ENCODE measurements around the gene FPGS. TPM values are rescaled to one million over a fixed set of nuclear protein-coding genes. Genes with fewer than 3 reads are reported as not detected.

FPGS gene
- total and polyA plus RNA-seq, 2 of the 4 experiments (the other 2 are of a cell fraction): 43.9 to 75.7 TPM

- Histone ChIP-seq H3K18ac (ENCODE audit: low read depth, low read length) (peak overlapping the region; percentile 33), H3K9me3 (ENCODE audit: control insufficient read depth, insufficient read depth, low read length) (peaks cover 9% of the 10 kb centered on the region), H2AFZ (replicated peaks; ENCODE audit: low read length, poor library complexity) (peak overlapping the region; percentile 73), H3K4ac (ENCODE audit: low read depth, low read length) (peak overlapping the region; percentile 89), H3K14ac (replicated peaks; ENCODE audit: low read depth, low read length) (peak overlapping the region; percentile 79), H4K91ac (ENCODE audit: insufficient read depth, low read depth, low read length) (peak overlapping the region; percentile 74), H2BK15ac (ENCODE audit: low read depth, low read length) (peak overlapping the region; percentile 43; the same call in 1 of the 3 replicates), H3K4me3 (ENCODE audit: insufficient read depth, low read depth, low read length) (no peak overlapping the region), H2AK9ac (replicated peaks; ENCODE audit: low read depth, low read length, poor library complexity) (peak overlapping the region; percentile 83), H3K9me1 (ENCODE audit: insufficient read depth, low read length) (peaks cover 13% of the 10 kb centered on the region), H2BK120ac (ENCODE audit: low read depth, low read length) (peak overlapping the region; percentile 80), H3K4me2 (ENCODE audit: low read depth, low read length) (peak overlapping the region; percentile 14; the same call in 1 of the 2 replicates), H4K8ac (ENCODE audit: low read depth in 2 of 2, low read length in 2 of 2) (peak overlapping the region; percentile 75 to 87), H3K27me3 (ENCODE audit: control insufficient read depth, insufficient read depth, low read length) (no peaks in the 10 kb centered on the region), H3K9ac (ENCODE audit: low read depth, low read length) (no peak overlapping the region), H3K4me1 (ENCODE audit: control insufficient read depth, insufficient read depth, low read length) (peaks cover 16% of the 10 kb centered on the region), H3K36me3 (ENCODE audit: control insufficient read depth, insufficient read depth, low read length) (peaks cover 28% of the 10 kb centered on the region), H3K56ac (ENCODE audit: extremely low read depth, insufficient read depth, low read length) (no peak overlapping the region), H2BK20ac (ENCODE audit: low read depth, low read length) (peak overlapping the region; percentile 59; the same call in 1 of the 2 replicates), H3K27ac (ENCODE audit: insufficient read depth, low read length) (peak overlapping the region; percentile 63), H2AK5ac (ENCODE audit: low read depth, low read length) (peak overlapping the region; percentile 65), H4K5ac (ENCODE audit: low read depth, low read length) (peak overlapping the region; percentile 91), H4K20me1 (ENCODE audit: insufficient read depth, low read length) (no peaks in the 10 kb centered on the region), H3K79me1 (ENCODE audit: low read depth in 1 of 2, low read length in 2 of 2) (peaks cover 34 to 75% of the 10 kb centered on the region in 2 experiments), H3K23ac (ENCODE audit: low read depth, low read length) (peak overlapping the region; percentile 48; the same call in 1 of the 2 replicates), H2BK5ac (ENCODE audit: low read depth, low read length, poor library complexity, severe bottlenecking) (peak overlapping the region; percentile 43)
- WGBS, 2 experiments (ENCODE audit: extremely low coverage in 2 of 2, insufficient read length in 1 of 2): 100% methylated on average over 1 of the region's 16 CpGs; no CpG with 5 or more reads in 1 of the 2 experiments
- no peak for DNase-seq
- no TSS peak for BruUV-seq (replicated peaks)
- in situ Hi-C loops (cut with MboI; ENCODE audit: low sequenced_read_pairs) (no loop called here), intact Hi-C loops (cut with micrococcal nuclease) (no loop called here), dilution Hi-C loops (cut with HindIII; ENCODE audit: low sequenced_read_pairs, unreplicated experiment) (no loop called here)
- ATAC-seq (ENCODE audit: low read depth): no peak
- TF ChIP-seq BHLHE40 (IDR thresholded peaks at IDR 0.05; ENCODE audit: low read depth, low read length): no peak
- no peak for TF ChIP-seq SMC3 (IDR thresholded peaks at IDR 0.05; ENCODE audit: low read depth, low read length)
- TF ChIP-seq, protein P1, sequence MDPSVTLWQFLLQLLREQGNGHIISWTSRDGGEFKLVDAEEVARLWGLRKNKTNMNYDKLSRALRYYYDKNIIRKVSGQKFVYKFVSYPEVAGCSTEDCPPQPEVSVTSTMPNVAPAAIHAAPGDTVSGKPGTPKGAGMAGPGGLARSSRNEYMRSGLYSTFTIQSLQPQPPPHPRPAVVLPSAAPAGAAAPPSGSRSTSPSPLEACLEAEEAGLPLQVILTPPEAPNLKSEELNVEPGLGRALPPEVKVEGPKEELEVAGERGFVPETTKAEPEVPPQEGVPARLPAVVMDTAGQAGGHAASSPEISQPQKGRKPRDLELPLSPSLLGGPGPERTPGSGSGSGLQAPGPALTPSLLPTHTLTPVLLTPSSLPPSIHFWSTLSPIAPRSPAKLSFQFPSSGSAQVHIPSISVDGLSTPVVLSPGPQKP (IDR thresholded peaks at IDR 0.05; ENCODE audit: borderline replicate concordance, low read depth, low read length): no peak
- TF ChIP-seq FOS (IDR thresholded peaks at IDR 0.05; ENCODE audit: low read depth, low read length): no peak
- no peak for TF ChIP-seq CEBPB (IDR thresholded peaks at IDR 0.05; ENCODE audit: low read depth, low read length)
- no peak for TF ChIP-seq CHD1 (IDR thresholded peaks at IDR 0.05; ENCODE audit: low read depth, low read length)
- TF ChIP-seq POLR2A (IDR thresholded peaks at IDR 0.05; ENCODE audit: low read depth, low read length): no peak
- TF ChIP-seq, protein P2, sequence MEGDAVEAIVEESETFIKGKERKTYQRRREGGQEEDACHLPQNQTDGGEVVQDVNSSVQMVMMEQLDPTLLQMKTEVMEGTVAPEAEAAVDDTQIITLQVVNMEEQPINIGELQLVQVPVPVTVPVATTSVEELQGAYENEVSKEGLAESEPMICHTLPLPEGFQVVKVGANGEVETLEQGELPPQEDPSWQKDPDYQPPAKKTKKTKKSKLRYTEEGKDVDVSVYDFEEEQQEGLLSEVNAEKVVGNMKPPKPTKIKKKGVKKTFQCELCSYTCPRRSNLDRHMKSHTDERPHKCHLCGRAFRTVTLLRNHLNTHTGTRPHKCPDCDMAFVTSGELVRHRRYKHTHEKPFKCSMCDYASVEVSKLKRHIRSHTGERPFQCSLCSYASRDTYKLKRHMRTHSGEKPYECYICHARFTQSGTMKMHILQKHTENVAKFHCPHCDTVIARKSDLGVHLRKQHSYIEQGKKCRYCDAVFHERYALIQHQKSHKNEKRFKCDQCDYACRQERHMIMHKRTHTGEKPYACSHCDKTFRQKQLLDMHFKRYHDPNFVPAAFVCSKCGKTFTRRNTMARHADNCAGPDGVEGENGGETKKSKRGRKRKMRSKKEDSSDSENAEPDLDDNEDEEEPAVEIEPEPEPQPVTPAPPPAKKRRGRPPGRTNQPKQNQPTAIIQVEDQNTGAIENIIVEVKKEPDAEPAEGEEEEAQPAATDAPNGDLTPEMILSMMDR (conservative IDR thresholded peaks at IDR 0.05; ENCODE audit: low read depth, low read length): no peak
- no peak for TF ChIP-seq NFE2L2 (IDR thresholded peaks at IDR 0.05; ENCODE audit: low read depth, low read length)
- no peak for TF ChIP-seq RFX5 (IDR thresholded peaks at IDR 0.05; ENCODE audit: low read depth, low read length)
- TF ChIP-seq MAFK (IDR thresholded peaks at IDR 0.05; ENCODE audit: low read depth, low read length): no peak
- TF ChIP-seq MAZ (IDR thresholded peaks at IDR 0.05; ENCODE audit: borderline replicate concordance, low read depth, low read length): no peak
- no peak for TF ChIP-seq MXI1 (IDR thresholded peaks at IDR 0.05; ENCODE audit: borderline replicate concordance, low read depth, low read length)
- no peak for TF ChIP-seq RAD21 (IDR thresholded peaks at IDR 0.05; ENCODE audit: low read length)
- TF ChIP-seq RCOR1 (IDR thresholded peaks at IDR 0.05; ENCODE audit: insufficient replicate concordance, low read length): no peak
- TF ChIP-seq, protein P3, sequence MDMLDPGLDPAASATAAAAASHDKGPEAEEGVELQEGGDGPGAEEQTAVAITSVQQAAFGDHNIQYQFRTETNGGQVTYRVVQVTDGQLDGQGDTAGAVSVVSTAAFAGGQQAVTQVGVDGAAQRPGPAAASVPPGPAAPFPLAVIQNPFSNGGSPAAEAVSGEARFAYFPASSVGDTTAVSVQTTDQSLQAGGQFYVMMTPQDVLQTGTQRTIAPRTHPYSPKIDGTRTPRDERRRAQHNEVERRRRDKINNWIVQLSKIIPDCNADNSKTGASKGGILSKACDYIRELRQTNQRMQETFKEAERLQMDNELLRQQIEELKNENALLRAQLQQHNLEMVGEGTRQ (IDR thresholded peaks at IDR 0.05; ENCODE audit: low read depth, low read length): no peak
- POLR2A ChIA-PET (ENCODE audit: unreplicated experiment): interaction anchor here (0.5 kb wide), 1 partner anchor 44 kb away, joined by 5 read pairs; no protein-coding TSS in a partner anchor
- CTCF ChIA-PET: no interaction called here
Measured at GRCh38 chr9:127844821-127845359, 42.2 kb downstream of the FPGS start.
